SK-N-SH (cell line): ENCODE results near the gene CUL7. TPM values are rescaled to one million over a fixed set of nuclear protein-coding genes. Genes with fewer than 3 reads are reported as not detected.
"Not testable (repeated sequence)": the region's sequence is repeated elsewhere in the genome, so short reads cannot be mapped to it uniquely, and the experiment has no call there.

Experiments used
- CTCF ChIA-PET: fragments of 300-600, 350-600 bp; formaldehyde crosslinking; extraction: SDS; loops from one replicate; lab custom pipeline; 2021; lab: Yijun Ruan, JAX
- POLR2A ChIA-PET: fragments of 350-600 bp; sonication (Branson Sonifier 250); formaldehyde crosslinking; extraction: SDS; loops from one replicate; lab custom pipeline; 2020; ENCODE audit warnings: antibody characterized with exemption, inconsistent platforms; lab: Yijun Ruan, JAX
- DNase-seq: peaks from one replicate; pipeline ENCODE4 v3.0.0; 2012
- H2AFZ ChIP-seq: fragments of 200-600 bp; sonication (generic); 2 replicates; pipeline ENCODE4 v1.8.1; 2016; ENCODE audit warnings: antibody characterized with exemption, mild to moderate bottlenecking, low read depth
- H3F3A ChIP-seq: fragments of 200-600 bp; sonication (generic); replicated peaks from 2 replicates; pipeline ENCODE3; 2016; ENCODE audit warnings: antibody characterized with exemption, mild to moderate bottlenecking; ENCODE audit not compliant: insufficient read depth
- H3K27ac ChIP-seq, 2 experiments: fragments of 200-500 bp in 1 of 2; fragments of 200-600 bp in 1 of 2; sonication (Bioruptor generic) in 1 of 2; sonication (generic), shearing (Covaris generic) in 1 of 2; 2 replicates each; pipeline versions ENCODE4 v1.5.1 to v1.6.1; 2014 to 2016; ENCODE audit warnings: low read depth in 2 of 2, inconsistent platforms in 1 of 2, low read length in 1 of 2, mild to moderate bottlenecking in 1 of 2, mixed read lengths in 1 of 2
- H3K27me3 ChIP-seq: fragments of 200-600 bp; sonication (generic), shearing (Covaris generic); 2 replicates; pipeline ENCODE4 v1.6.1; 2016; ENCODE audit warnings: mixed run types; ENCODE audit not compliant: insufficient read depth
- H3K36me3 ChIP-seq, 2 experiments: fragments of 200-500 bp in 1 of 2; fragments of 200-600 bp in 1 of 2; sonication (Bioruptor generic) in 1 of 2; sonication (generic) in 1 of 2; replicated peaks in 1 of 2; 2 replicates each; pipeline versions ENCODE3 to v1.5.1; 2014 to 2016; ENCODE audit warnings: low read length in 1 of 2, mild to moderate bottlenecking in 1 of 2; ENCODE audit not compliant: insufficient read depth in 2 of 2, control insufficient read depth in 1 of 2
- H3K4me1 ChIP-seq, 2 experiments: fragments of 200-500 bp in 1 of 2; fragments of 200-600 bp in 1 of 2; sonication (Bioruptor generic) in 1 of 2; sonication (generic), shearing (Covaris generic) in 1 of 2; 2 replicates each; pipeline versions ENCODE4 v1.5.1 to v1.6.1; 2014 to 2016; ENCODE audit warnings: low read depth in 1 of 2, low read length in 1 of 2, mixed run types in 1 of 2; ENCODE audit not compliant: insufficient read depth in 2 of 2, control insufficient read depth in 1 of 2
- H3K4me2 ChIP-seq: fragments of 200-600 bp; sonication (generic), shearing (Covaris generic); 2 replicates; pipeline ENCODE4 v1.6.1; 2017; ENCODE audit warnings: mixed run types
- H3K4me3 ChIP-seq, 2 experiments: fragments of 200-500 bp in 1 of 2; fragments of 200-600 bp in 1 of 2; sonication (Bioruptor generic) in 1 of 2; sonication (generic), shearing (Covaris generic) in 1 of 2; 2 replicates each; pipeline versions ENCODE4 v1.5.1 to v1.8.1; 2014 to 2016; ENCODE audit warnings: low read depth in 2 of 2, inconsistent platforms in 1 of 2, low read length in 1 of 2, mild to moderate bottlenecking in 1 of 2, mixed read lengths in 1 of 2, moderate library complexity in 1 of 2
- H3K79me2 ChIP-seq: fragments of 200-600 bp; sonication (generic); 2 replicates; pipeline ENCODE4 v1.8.1; 2017; ENCODE audit warnings: mild to moderate bottlenecking; ENCODE audit not compliant: insufficient read depth
- H3K9ac ChIP-seq: fragments of 200-600 bp; sonication (generic); 2 replicates; pipeline ENCODE4 v1.6.1; 2017; ENCODE audit warnings: mixed run types
- H3K9me2 ChIP-seq: fragments of 200-600 bp; sonication (generic); 2 replicates; pipeline ENCODE4 v1.6.1; 2017; ENCODE audit warnings: mixed run types
- H3K9me3 ChIP-seq: fragments of 200-600 bp; sonication (generic); 2 replicates; pipeline ENCODE4 v1.6.1; 2017; ENCODE audit warnings: mixed run types, mild to moderate bottlenecking, moderate library complexity
- H4K20me1 ChIP-seq: fragments of 200-600 bp; sonication (generic); 2 replicates; pipeline ENCODE4 v1.6.1; 2017; ENCODE audit warnings: mild to moderate bottlenecking, mixed run types; ENCODE audit not compliant: insufficient read depth
- CTCF ChIP-seq: fragments of 200-600 bp; sonication (generic); IDR thresholded peaks from 2 replicates; pipeline ENCODE4 v1.6.1; 2017; ENCODE audit warnings: antibody characterized with exemption, mild to moderate bottlenecking, moderate library complexity
- ELF1 ChIP-seq: IDR thresholded peaks from 2 replicates; pipeline ENCODE4 v1.4.0; 2012
- FOSL2 ChIP-seq: IDR thresholded peaks from 2 replicates; pipeline ENCODE4 v1.4.0; 2012; ENCODE audit warnings: low read depth, mild to moderate bottlenecking, moderate library complexity, borderline replicate concordance
- FOXM1 ChIP-seq: IDR thresholded peaks from 2 replicates; pipeline ENCODE4 v1.4.0; 2012; ENCODE audit warnings: low read depth, mild to moderate bottlenecking
- IRF3 ChIP-seq: fragments of 150-350 bp; IDR thresholded peaks from 2 replicates; pipeline ENCODE4 v1.6.1; 2016; ENCODE audit warnings: mild to moderate bottlenecking, low read depth, low read length
- JUND ChIP-seq: IDR thresholded peaks from 2 replicates; pipeline ENCODE4 v1.4.0; 2012
- MEF2A ChIP-seq: IDR thresholded peaks from 2 replicates; pipeline ENCODE4 v1.4.0; 2012; ENCODE audit warnings: low read depth, borderline replicate concordance
- PBX3 ChIP-seq: IDR thresholded peaks from 2 replicates; pipeline ENCODE4; 2012
- RFX5 ChIP-seq: IDR thresholded peaks from 2 replicates; pipeline ENCODE4 v1.6.1; 2012; ENCODE audit warnings: mild to moderate bottlenecking, improper control_type of control experiment, low read length
- TCF12 ChIP-seq: IDR thresholded peaks from 2 replicates; pipeline ENCODE4 v1.4.0; 2012
- ZBTB33 ChIP-seq: IDR thresholded peaks from 2 replicates; pipeline ENCODE4 v1.4.0; 2012; ENCODE audit warnings: low read depth, borderline replicate concordance
- WGBS: methylation state at CpG from one replicate; pipeline ENCODE4 v1.1.6; 2017; ENCODE audit warnings: low lambda C conversion rate; 5-methylcytosine and 5-hydroxymethylcytosine counted together
- polyA plus RNA-seq, 3 experiments: library from polyadenylated mRNA; depleted of rRNA; stranded (reverse); fragments of >200 nt; gene quantifications; 2 replicates each; pipeline ENCODE4 v1.2.3, GENCODE V29; 2012
- TF ChIP-seq, protein P1 (sequence below): IDR thresholded peaks from 2 replicates; pipeline ENCODE4 v1.4.0; 2012; ENCODE audit warnings: low read depth

Gene CUL7
- polyA plus RNA-seq, 1 of the 3 experiments (the other 2 are of a cell fraction), result 46.9 TPM

DNA sequence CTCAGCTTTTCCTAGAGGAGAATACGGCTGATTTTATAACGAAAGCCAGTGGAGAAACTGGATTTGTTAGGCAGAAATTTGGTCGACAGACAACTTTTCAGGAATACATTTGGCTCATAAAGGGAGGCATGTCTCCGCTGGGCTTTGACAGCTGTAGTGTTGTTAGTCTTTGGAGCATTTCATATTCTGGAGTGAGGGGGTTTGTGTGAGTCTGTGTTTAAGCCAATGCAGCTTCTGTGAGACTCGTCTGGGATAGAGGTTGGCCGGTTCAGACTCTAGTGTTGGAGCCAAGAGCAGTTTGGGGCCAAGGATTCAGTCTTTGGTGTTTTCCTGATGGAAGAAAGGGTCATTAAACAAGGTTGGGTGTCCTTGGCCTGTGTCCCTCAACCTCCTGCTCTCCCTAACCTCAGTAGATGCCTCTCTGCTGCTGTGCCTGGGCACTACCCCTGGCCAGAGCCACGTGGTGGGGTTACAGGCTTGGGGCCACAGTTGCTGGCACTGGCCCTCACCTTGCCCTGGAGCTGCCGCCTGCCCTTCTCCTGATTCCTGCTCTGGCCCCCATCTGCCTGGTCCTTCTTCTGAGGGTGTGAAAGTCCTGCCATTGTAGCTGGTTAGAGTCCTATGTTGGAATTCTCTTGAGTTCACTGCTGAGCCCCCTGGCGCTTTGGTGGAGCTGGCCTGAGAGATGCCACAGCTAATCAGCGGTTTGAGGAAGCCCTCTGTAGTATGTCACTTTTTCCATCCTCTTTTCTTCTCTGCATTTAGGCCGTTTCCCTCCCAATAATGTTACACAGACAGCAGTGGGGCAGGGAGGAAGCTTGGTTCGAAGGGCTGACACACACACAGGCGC lies 29.4 kb upstream of the CUL7 start:
- ChIA-PET CTCF (interaction anchor here (1.5 to 2.2 kb wide), 3 partner anchors 47 to 61 kb away, joined by 3 to 6 read pairs (median 4); no protein-coding TSS in a partner anchor), POLR2A (no interaction called here)
- Histone ChIP-seq H4K20me1 (peaks cover 42% of the 10 kb centered on the region; the same call in 1 of the 2 replicates), H3K4me3 (no peak overlapping the region), H3F3A (no peaks in the 10 kb centered on the region), H3K9me2 (no peaks in the 10 kb centered on the region), H3K4me1 (peaks cover 3 to 4% of the 10 kb centered on the region in 2 experiments; a peak in 2 of 4 replicates), H3K36me3 (no peaks in the 10 kb centered on the region), H3K4me2 (no peak overlapping the region), H3K9ac (no peak overlapping the region), H3K27me3 (no peaks in the 10 kb centered on the region), H2AFZ (no peak overlapping the region), H3K9me3 (no peaks in the 10 kb centered on the region), H3K27ac (no peak overlapping the region), H3K79me2 (peaks cover 98% of the 10 kb centered on the region)
- WGBS, result 84% methylated on average over 13 of the region's 13 CpGs
- TF ChIP-seq FOXM1 (no peak), TCF12 (no peak), PBX3 (no peak), ELF1 (no peak), RFX5 (no peak)
- DNase-seq, result no peak

DNA sequence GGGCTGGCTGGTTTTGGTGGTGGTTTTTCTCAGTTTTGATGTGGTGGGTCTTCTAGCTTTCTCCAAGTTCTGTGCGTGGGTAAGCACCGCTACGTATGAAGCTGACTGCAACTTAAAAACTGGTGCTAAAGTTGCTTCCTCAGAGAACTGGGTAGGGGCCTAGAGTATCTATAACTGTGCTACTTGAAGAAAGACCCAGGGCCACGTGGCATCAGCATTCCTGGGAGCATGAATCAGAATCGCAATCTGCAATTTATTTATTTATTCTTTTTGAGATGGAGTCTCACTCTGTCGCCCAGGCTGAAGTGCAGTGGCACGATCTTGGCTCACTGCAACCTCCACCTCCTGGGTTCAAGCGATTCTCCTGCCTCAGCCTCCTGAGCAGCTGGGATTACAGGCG lies 28.3 kb upstream of the CUL7 start:
- H3K36me3 ChIP-seq, DNase-seq, H3K27me3 ChIP-seq, H3K27ac ChIP-seq, POLR2A ChIA-PET, H3K9me3 ChIP-seq, H2AFZ ChIP-seq, H3K9me2 ChIP-seq, H3K4me3 ChIP-seq, H3K4me2 ChIP-seq, H3F3A ChIP-seq, H3K9ac ChIP-seq: not testable (repeated sequence)
- WGBS, result 92% methylated on average over 8 of the region's 9 CpGs
- Histone ChIP-seq H3K79me2 (peaks cover 98% of the 10 kb centered on the region), H3K4me1 (peaks cover 10 to 11% of the 10 kb centered on the region in 2 experiments; a peak in 2 of 4 replicates), H4K20me1 (peaks cover 40% of the 10 kb centered on the region; the same call in 1 of the 2 replicates)
- TF ChIP-seq, protein P1, sequence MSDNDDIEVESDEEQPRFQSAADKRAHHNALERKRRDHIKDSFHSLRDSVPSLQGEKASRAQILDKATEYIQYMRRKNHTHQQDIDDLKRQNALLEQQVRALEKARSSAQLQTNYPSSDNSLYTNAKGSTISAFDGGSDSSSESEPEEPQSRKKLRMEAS, result 0 out of 2 replicates have a peak, but pooled peaks have one; percentile 20
- CTCF ChIA-PET, result interaction anchor here (1.5 to 2.2 kb wide), 2 partner anchors 61 to 62 kb away, joined by 4 to 6 read pairs; no protein-coding TSS in a partner anchor

- ChIA-PET POLR2A (no interaction called here), CTCF (interaction anchor here (1.1 to 1.5 kb wide), 2 partner anchors 48 to 62 kb away, joined by 3 to 4 read pairs; no protein-coding TSS in a partner anchor)
- Histone ChIP-seq H3K4me1 (peaks cover 10 to 11% of the 10 kb centered on the region in 2 experiments; a peak in 2 of 4 replicates), H3K27me3 (no peaks in the 10 kb centered on the region), H3K79me2 (peaks cover 96% of the 10 kb centered on the region), H3F3A (no peaks in the 10 kb centered on the region), H3K9ac (no peak overlapping the region), H2AFZ (no peak overlapping the region), H3K9me3 (no peaks in the 10 kb centered on the region), H3K9me2 (no peaks in the 10 kb centered on the region), H4K20me1 (peaks cover 38% of the 10 kb centered on the region; the same call in 1 of the 2 replicates), H3K4me3 (no peak overlapping the region), H3K4me2 (no peak overlapping the region), H3K36me3 (no peaks in the 10 kb centered on the region), H3K27ac (no peak overlapping the region)
- no peak for DNase-seq
- 98% methylated on average over 4 of the region's 4 CpGs for whole genome bisulfite sequencing
- TF ChIP-seq IRF3 (no peak), CTCF (no peak), FOXM1 (no peak), ZBTB33 (no peak), MEF2A (no peak), PBX3 (no peak), FOSL2 (no peak), JUND (no peak)
Measured at GRCh38 chr6:43081043-43081442, 27.4 kb upstream of the CUL7 start.
